Right lobe of liver (tissue), 4 donors: Measurements from ENCODE around the gene RPP21.

ENCODE experiments used
- POLR2A ChIP-seq: fragments of 450-650 bp; IDR thresholded peaks from one replicate; pipeline ENCODE4 v1.6.1; 2017; ENCODE audit warnings: antibody characterized with exemption, mild to moderate bottlenecking
- TF ChIP-seq, protein P1 (sequence below), 4 donors: fragments of 200-600 bp in 3 of 4; fragments of 450-650 bp in 1 of 4; IDR thresholded peaks; one replicate each; pipeline versions ENCODE4 v1.5.1 to v1.8.0; 2016 to 2022; ENCODE audit warnings: antibody characterized with exemption in 4 of 4, mild to moderate bottlenecking in 2 of 4
- donor health status: DM: no; HTN: no; CAD: no.
- donor health status: DM: no; HTN: no; CAD: no.
- donor health status: DM: no; HTN: yes; CAD: no.

- TF ChIP-seq, protein P1, sequence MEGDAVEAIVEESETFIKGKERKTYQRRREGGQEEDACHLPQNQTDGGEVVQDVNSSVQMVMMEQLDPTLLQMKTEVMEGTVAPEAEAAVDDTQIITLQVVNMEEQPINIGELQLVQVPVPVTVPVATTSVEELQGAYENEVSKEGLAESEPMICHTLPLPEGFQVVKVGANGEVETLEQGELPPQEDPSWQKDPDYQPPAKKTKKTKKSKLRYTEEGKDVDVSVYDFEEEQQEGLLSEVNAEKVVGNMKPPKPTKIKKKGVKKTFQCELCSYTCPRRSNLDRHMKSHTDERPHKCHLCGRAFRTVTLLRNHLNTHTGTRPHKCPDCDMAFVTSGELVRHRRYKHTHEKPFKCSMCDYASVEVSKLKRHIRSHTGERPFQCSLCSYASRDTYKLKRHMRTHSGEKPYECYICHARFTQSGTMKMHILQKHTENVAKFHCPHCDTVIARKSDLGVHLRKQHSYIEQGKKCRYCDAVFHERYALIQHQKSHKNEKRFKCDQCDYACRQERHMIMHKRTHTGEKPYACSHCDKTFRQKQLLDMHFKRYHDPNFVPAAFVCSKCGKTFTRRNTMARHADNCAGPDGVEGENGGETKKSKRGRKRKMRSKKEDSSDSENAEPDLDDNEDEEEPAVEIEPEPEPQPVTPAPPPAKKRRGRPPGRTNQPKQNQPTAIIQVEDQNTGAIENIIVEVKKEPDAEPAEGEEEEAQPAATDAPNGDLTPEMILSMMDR (IDR thresholded peaks at IDR 0.05): no peak
- TF ChIP-seq POLR2A: no peak
These were observed 14.3 kb downstream of the RPP21 start for GRCh38 chr6:30359276-30359675.
